GM18526 (cell line): Measurements from ENCODE around the gene FOXD2.

Experiments
- POLR2A ChIP-seq: IDR thresholded peaks from 3 replicates; pipeline ENCODE4 v1.6.1; 2011; ENCODE audit not compliant: insufficient read length; ENCODE audit errors: extremely low read depth

FOXD2 gene

GRCh38 chr1:47409311-47410067, 28.4 kb upstream of the FOXD2 start:
- no peak for TF ChIP-seq POLR2A

GRCh38 chr1:47410068-47410455, 27.8 kb upstream of the FOXD2 start:
- no peak for TF ChIP-seq POLR2A

GRCh38 chr1:47411436-47411835, 26.4 kb upstream of the FOXD2 start:
- TF ChIP-seq POLR2A = no peak

- no peak for TF ChIP-seq POLR2A
These were observed 25.4 kb upstream of the FOXD2 start for GRCh38 chr1:47412437-47412836.

GRCh38 chr1:47415728-47416318, 22.0 kb upstream of the FOXD2 start, which contains the start of gene FOXE3:
FOXE3 (plus strand) TSS chr1:47416285; CDS start chr1:47416316, 31 bp downstream.
- TF ChIP-seq POLR2A = no peak

GRCh38 chr1:47416319-47417169, 21.3 kb upstream of the FOXD2 start:
- no peak for TF ChIP-seq POLR2A

GRCh38 chr1:47417170-47418044, 20.4 kb upstream of the FOXD2 start:
- no peak for TF ChIP-seq POLR2A

- TF ChIP-seq POLR2A = no peak
These were observed 19.7 kb upstream of the FOXD2 start for GRCh38 chr1:47418122-47418521.

- no peak for TF ChIP-seq POLR2A
These were observed 19.0 kb upstream of the FOXD2 start for GRCh38 chr1:47418681-47419325.

GRCh38 chr1:47420547-47420946, 17.3 kb upstream of the FOXD2 start:
- TF ChIP-seq POLR2A = no peak

- no peak for TF ChIP-seq POLR2A
These were observed 14.0 kb upstream of the FOXD2 start for GRCh38 chr1:47423872-47424271.

GRCh38 chr1:47424336-47424982, 13.4 kb upstream of the FOXD2 start:
- TF ChIP-seq POLR2A = no peak

GRCh38 chr1:47431534-47431933, 6.3 kb upstream of the FOXD2 start:
- TF ChIP-seq POLR2A = no peak

- no peak for TF ChIP-seq POLR2A
These were observed 5.5 kb upstream of the FOXD2 start for GRCh38 chr1:47432071-47433036.
